GM12865 (cell line): ENCODE measurements around the gene MLST8.

Source experiments
- DNase-seq: peaks from one replicate; pipeline ENCODE4 v3.0.0; 2010; ENCODE audit warnings: low read depth
- H3K4me3 ChIP-seq: 2 replicates; pipeline ENCODE4 v1.5.1; 2011; ENCODE audit warnings: mild to moderate bottlenecking, low read depth, low read length, control low read depth
- TF ChIP-seq, protein P1 (sequence below): IDR thresholded peaks from 2 replicates; pipeline ENCODE4 v1.5.1; 2011; ENCODE audit warnings: low read length, control low read depth, low read depth, inconsistent platforms; ENCODE audit not compliant: insufficient read depth; ENCODE audit errors: missing control alignments

Gene MLST8

DNA sequence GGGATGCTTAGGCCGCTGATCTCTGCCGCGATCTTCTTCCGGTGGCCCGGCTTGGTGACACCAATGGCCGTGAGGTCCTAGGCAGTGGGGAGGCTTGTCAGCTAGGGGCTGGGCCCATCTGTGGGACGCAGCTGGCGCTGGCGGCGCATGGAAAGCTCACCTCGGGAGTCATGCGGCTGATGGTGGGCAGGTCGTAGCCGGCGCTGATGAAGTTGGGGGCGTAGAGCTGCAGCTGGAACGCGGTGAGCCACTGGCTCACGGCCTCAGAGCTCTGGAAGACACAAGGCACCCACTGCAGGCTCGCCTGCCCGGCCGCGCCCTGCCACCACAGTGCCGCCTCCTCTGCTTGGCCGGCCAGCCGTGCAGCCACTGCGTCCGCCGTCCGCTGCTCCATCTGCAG lies 21.6 kb upstream of the MLST8 start:
- H3K4me3 ChIP-seq = no peak overlapping the region
- DNase-seq = no peak
- TF ChIP-seq, protein P1, sequence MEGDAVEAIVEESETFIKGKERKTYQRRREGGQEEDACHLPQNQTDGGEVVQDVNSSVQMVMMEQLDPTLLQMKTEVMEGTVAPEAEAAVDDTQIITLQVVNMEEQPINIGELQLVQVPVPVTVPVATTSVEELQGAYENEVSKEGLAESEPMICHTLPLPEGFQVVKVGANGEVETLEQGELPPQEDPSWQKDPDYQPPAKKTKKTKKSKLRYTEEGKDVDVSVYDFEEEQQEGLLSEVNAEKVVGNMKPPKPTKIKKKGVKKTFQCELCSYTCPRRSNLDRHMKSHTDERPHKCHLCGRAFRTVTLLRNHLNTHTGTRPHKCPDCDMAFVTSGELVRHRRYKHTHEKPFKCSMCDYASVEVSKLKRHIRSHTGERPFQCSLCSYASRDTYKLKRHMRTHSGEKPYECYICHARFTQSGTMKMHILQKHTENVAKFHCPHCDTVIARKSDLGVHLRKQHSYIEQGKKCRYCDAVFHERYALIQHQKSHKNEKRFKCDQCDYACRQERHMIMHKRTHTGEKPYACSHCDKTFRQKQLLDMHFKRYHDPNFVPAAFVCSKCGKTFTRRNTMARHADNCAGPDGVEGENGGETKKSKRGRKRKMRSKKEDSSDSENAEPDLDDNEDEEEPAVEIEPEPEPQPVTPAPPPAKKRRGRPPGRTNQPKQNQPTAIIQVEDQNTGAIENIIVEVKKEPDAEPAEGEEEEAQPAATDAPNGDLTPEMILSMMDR = no peak

DNA sequence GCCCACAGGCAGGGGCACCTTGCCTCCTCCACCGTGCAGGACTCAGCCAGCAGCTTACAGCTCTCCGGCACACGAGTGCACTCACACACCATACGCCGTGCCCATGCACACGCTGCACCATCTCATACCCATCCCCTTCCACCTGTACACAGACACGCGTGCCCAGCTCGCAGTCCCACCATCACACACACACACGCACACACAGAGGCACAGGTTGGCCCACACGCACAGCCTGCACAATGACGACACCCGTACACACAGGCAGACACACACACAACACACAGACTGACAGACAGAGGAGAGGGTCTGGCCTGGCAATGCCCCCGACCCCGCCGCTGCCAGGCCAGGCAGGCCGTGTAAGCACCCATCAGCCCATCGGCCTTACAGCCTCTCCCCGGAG lies 20.9 kb upstream of the MLST8 start:
- TF ChIP-seq, protein P1 = no peak
- H3K4me3 ChIP-seq = no peak overlapping the region

DNA sequence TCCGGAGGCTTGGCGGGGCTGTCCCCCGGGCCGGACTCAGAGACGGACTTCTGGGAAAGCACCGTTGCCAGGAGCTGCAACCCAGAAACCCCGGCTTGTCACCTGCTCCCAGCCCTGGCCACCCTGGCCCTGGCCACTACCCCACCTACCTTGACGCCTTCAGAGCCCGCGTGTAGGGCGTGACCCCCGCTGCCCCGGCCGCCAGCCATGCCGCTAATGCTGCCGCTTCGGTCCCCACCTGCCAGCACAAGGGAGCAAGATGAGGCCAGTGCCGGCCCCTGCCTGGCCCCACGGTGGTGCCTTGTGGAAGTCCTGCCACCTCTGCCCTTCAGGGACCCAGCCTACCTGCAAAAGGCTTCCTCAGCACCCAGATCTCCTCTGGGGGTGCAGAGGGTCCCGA lies 20.3 kb upstream of the MLST8 start:
- TF ChIP-seq, protein P1 = no peak
- DNase-seq = no peak
- H3K4me3 ChIP-seq = no peak overlapping the region

More for the DNA sequence above, 20.9 kb upstream of the MLST8 start:
- no peak for DNase-seq

DNA sequence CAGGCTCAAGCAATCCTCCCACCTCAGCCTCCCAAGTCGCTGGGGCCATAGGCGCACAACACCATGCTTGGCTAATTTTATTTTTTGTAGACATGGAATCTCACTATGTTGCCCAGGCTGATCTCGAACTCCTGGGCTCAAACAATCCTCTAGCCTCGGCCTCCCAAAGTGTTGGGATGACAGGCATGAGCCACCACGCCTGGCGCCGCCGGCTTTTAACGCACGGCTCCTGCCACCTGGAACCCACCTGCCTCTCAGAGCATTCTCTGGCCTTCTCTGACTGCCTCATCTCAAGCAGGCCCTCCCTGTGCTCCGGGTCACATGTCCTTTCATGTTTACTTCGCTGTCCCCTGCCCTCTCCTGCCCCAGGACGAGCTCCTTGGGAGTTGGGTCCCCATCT lies 19.2 kb upstream of the MLST8 start:
- no peak for DNase-seq
- TF ChIP-seq, protein P1 = no peak
- no peak overlapping the region for H3K4me3 ChIP-seq

DNA sequence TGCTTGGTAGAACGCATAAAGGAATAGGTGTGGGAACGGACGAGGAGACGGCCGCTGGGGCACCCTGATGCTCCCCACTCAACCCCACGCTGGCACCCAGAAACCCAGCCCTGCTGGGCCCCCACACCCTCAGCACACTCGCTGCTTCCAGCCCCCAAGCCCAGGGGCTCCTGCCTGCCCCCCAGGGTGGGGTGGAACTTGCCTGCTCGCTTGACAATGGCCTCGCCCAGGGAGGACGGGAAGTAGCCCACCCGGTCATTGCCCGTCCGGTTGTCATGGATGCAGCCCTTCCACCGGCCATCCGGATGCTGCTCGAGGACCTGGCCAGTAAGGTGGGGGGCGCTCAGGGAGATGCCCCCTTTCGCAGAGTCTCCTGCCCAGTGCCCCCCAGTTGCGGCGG lies 18.7 kb upstream of the MLST8 start:
- no peak for DNase-seq
- TF ChIP-seq, protein P1 = no peak
- H3K4me3 ChIP-seq = no peak overlapping the region

DNA sequence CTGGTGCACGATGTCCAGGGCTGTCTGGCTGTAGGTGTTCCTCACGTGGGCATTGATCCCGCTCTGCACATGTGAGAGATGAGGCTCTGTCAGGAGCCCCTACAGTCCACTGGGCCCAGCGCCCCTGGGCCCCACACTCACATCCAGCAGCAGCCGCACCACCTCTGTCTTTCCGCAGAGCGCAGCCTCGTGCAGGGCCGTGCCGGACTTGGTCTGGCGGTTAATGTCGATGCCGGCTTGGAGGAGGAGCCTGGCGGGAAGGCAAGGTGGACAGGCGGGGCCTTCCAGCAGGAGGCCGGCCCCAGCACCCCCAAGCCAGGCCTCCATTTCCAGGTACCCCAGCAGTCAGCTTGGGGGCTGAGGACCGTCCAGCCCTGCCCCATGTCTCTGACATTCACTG lies 18.0 kb upstream of the MLST8 start:
- TF ChIP-seq, protein P1 = no peak
- H3K4me3 ChIP-seq = no peak overlapping the region
- DNase-seq = no peak

DNA sequence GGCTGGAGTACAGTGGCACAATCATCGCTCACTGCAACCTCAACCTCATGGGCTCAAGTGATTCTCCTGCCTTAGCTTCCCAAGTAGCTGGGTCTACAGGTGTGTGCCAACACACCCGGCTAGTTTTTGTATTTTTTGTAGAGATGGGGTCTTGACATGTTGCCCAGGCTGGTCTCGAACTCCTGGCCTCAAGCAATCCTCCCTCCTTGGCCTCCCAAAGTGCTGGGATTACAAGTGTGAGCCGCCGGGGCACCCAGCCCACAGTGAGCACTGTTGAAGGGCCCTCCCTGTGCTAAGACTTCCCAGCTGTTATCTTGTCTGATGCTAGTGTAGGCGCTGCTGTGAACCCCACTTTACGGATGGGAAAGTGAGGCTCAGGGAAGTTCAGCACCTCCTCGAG lies 16.9 kb upstream of the MLST8 start:
- DNase-seq = no peak
- no peak overlapping the region for H3K4me3 ChIP-seq
- TF ChIP-seq, protein P1 = no peak
